ENCODE data around the gene EXOSC9. TPM values are rescaled to one million over a fixed set of nuclear protein-coding genes. Genes with fewer than 3 reads are reported as not detected.

Gene EXOSC9
- total and polyA plus RNA-seq, 2 experiments from 2014 or later: 41.9 to 44.1 TPM

DNA sequence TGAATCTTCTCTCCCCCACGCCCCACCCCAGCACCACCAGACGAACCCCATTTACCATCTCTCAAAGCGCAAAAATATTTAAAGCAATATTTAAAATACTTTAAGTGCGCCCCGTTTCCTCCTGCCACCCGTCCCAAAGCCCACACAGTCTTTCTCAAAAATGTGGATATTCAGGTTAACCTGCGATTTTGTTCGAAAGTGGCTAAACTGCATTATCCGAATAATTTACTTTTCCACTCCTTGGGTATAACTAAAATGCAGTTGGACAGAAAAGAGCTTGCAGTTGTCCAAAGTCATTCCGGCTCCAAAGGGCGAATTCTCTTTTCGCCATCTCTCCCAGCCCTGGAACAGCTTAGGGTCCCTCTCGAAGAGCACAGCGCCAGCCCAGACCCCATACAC, 36.8 kb upstream of the EXOSC9 start:
- Histone ChIP-seq H3K4me3 (peak overlapping the region; percentile 75), H3K9me3 (ENCODE audit: low read depth) (no peaks in the 10 kb centered on the region), H3F3A (ENCODE audit: insufficient read depth) (no peaks in the 10 kb centered on the region), H3K79me2 (ENCODE audit: insufficient read depth) (no peaks in the 10 kb centered on the region), H3K27me3 (replicated peaks; ENCODE audit: insufficient read depth) (peaks cover 4% of the 10 kb centered on the region; the same call in 1 of the 2 replicates), H4K20me1 (ENCODE audit: insufficient read depth) (no peaks in the 10 kb centered on the region), H2AFZ (peak overlapping the region; percentile 93), H3K36me3 (ENCODE audit: low read depth) (no peaks in the 10 kb centered on the region), H3K4me1 (ENCODE audit: insufficient read depth) (no peaks in the 10 kb centered on the region), H3K9ac (peak overlapping the region; percentile 47; the same call in 1 of the 2 replicates), H3K4me2 (ENCODE audit: unreplicated experiment) (peak overlapping the region; percentile 95), H3K27ac (no peak overlapping the region), H3K9me2 (ENCODE audit: insufficient read depth) (no peaks in the 10 kb centered on the region)
- no peak for DNase-seq
- 37 to 43% methylated on average over 14 of the region's 14 CpGs for WGBS, 2 experiments (ENCODE audit: low coverage in 1 of 2, low lambda C conversion rate in 2 of 2, missing lambda C conversion rate in 2 of 2)
- peak; percentile 25 for TF ChIP-seq EZH2 (IDR thresholded peaks at IDR 0.05; ENCODE audit: insufficient read depth, poor library complexity, severe bottlenecking)
- TF ChIP-seq EZH2phosphoT487 (IDR thresholded peaks at IDR 0.05; ENCODE audit: insufficient read depth, low read depth): no peak
- in situ Hi-C loops (cut with MboI): no loop called here

DNA sequence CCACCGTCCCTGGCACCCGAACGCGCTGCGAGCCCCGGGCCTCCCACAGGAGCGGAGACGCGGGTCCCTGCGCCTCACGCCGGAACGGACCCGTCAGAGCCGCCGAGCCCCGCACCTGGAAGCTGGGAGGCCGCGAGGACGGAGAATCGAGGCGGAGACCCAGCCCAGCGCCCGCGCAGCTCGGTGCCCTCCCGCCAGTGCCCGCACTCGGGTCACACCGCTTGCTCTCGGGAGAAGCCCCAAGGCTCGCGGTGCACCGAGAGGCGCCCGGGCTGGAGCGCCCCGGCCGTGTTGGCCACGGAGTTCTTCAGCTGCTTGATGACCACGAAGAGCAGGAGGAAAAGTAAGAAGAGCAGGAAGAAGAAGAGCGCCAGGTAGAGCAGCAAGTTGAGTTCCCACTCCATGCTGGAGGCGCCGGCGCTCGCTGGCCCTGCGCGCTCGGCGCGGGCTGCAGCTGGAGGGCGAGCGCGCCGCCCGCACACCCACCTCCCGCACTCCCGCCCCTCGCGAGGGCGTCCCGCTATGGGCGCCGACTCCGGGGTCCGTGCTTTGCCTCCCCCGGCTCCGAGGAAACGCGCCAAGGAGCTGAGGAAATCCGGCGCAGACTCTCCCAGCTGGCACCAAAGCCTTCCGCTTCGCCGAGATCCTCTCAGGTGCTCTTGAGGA, 36.3 kb upstream of the EXOSC9 start, which contains the start of gene SMIM43:
Gene SMIM43, minus strand, starts transcription at position 463 of the 666 bp plus-strand sequence. Its CDS starts 59 bp downstream, at position 404.
- H3K4me3 ChIP-seq: peak within 1 kb of the TSS; percentile 75
- DNase-seq: peak; percentile 51
- H3K79me2 ChIP-seq (ENCODE audit: insufficient read depth): no peaks in the 10 kb centered on the region
- H2AFZ ChIP-seq: peak within 1 kb of the TSS; percentile 93
- H3K27me3 ChIP-seq (replicated peaks; ENCODE audit: insufficient read depth): peaks cover 4% of the 10 kb centered on the region; the same call in 1 of the 2 replicates
- H3K9me3 ChIP-seq (ENCODE audit: low read depth): no peaks in the 10 kb centered on the region
- no peaks in the 10 kb centered on the region for H3K36me3 ChIP-seq (ENCODE audit: low read depth)
- no peaks in the 10 kb centered on the region for H3K4me1 ChIP-seq (ENCODE audit: insufficient read depth)
- no peaks in the 10 kb centered on the region for H3K9me2 ChIP-seq (ENCODE audit: insufficient read depth)
- peak within 1 kb of the TSS; percentile 95 for H3K4me2 ChIP-seq (ENCODE audit: unreplicated experiment)
- H3K27ac ChIP-seq: no peak within 1 kb of the TSS
- 2 to 5% methylated on average over 47 to 57 of the region's 75 CpGs for WGBS, 2 experiments (ENCODE audit: low coverage in 1 of 2, low lambda C conversion rate in 2 of 2, missing lambda C conversion rate in 2 of 2)
- no peaks in the 10 kb centered on the region for H4K20me1 ChIP-seq (ENCODE audit: insufficient read depth)
- H3K9ac ChIP-seq: peak within 1 kb of the TSS; percentile 47
- in situ Hi-C loops (cut with MboI): no loop called here
- H3F3A ChIP-seq (ENCODE audit: insufficient read depth): no peaks in the 10 kb centered on the region
- TF ChIP-seq EZH2phosphoT487 (IDR thresholded peaks at IDR 0.05; ENCODE audit: insufficient read depth, low read depth) (no peak), EZH2 (IDR thresholded peaks at IDR 0.05; ENCODE audit: insufficient read depth, poor library complexity, severe bottlenecking) (no peak)

DNA sequence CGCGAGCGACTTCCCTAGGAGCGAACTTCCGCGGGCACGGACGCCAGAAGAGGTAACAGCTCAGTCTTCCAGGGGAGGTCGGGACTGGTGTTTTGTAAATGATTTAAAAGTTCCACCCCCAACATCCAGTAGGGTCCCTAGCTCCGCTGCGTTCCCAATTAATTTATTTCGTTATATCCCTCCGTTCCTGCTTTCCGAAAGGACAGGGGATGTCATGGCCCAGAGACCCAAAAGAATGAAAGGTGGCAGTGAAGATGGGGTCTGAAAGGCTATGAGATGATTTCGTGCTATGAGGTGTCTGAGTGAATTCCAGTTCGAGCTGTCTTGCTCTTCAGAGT, 35.8 kb upstream of the EXOSC9 start:
- Histone ChIP-seq H3K9me2 (ENCODE audit: insufficient read depth) (no peaks in the 10 kb centered on the region), H3K4me3 (peak overlapping the region; percentile 75), H3K27me3 (replicated peaks; ENCODE audit: insufficient read depth) (peaks cover 4% of the 10 kb centered on the region; the same call in 1 of the 2 replicates), H3K4me2 (ENCODE audit: unreplicated experiment) (peak overlapping the region; percentile 95), H3K9me3 (ENCODE audit: low read depth) (no peaks in the 10 kb centered on the region), H3K79me2 (ENCODE audit: insufficient read depth) (no peaks in the 10 kb centered on the region), H2AFZ (peak overlapping the region; percentile 93), H4K20me1 (ENCODE audit: insufficient read depth) (no peaks in the 10 kb centered on the region), H3K27ac (no peak overlapping the region), H3K4me1 (ENCODE audit: insufficient read depth) (no peaks in the 10 kb centered on the region), H3K9ac (peak overlapping the region; percentile 47), H3K36me3 (ENCODE audit: low read depth) (no peaks in the 10 kb centered on the region), H3F3A (ENCODE audit: insufficient read depth) (no peaks in the 10 kb centered on the region)
- in situ Hi-C loops (cut with MboI): no loop called here
- TF ChIP-seq EZH2 (IDR thresholded peaks at IDR 0.05; ENCODE audit: insufficient read depth, poor library complexity, severe bottlenecking): no peak
- TF ChIP-seq EZH2phosphoT487 (IDR thresholded peaks at IDR 0.05; ENCODE audit: insufficient read depth, low read depth): no peak
- 9 to 10% methylated on average over 16 of the region's 16 CpGs for WGBS, 2 experiments (ENCODE audit: low coverage in 1 of 2, low lambda C conversion rate in 2 of 2, missing lambda C conversion rate in 2 of 2)
- DNase-seq: no peak

DNA sequence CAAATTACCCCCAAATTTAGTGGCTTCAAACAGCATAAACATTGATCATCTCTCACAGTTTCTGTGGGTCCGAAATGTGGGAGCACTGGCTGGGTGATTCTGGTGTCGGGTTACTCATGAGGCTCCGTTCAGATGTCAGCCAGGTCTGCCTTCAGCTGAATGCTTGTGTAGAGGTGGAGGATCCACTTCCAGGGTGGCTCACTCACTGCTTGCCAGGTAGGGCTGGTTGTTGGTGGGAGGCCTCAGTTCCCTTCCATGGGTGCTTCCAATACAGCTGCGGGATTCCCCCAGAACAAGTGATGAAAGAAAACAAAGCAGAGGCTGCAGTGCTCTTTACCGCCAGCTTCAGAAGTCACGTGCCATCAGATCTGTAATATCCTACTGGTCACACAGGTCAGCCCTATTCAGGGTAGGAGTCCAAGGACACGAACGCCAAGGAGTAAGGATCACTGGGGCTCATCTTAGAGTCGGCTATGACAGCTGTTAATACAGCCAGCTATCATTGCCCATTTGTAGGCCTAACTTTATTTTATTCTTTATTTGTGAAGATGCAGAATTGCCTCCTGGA, 35.1 kb upstream of the EXOSC9 start:
- Histone ChIP-seq H3K4me3 (no peak overlapping the region), H3K27me3 (replicated peaks; ENCODE audit: insufficient read depth) (peaks cover 4% of the 10 kb centered on the region; the same call in 1 of the 2 replicates), H3K27ac (no peak overlapping the region), H2AFZ (no peak overlapping the region), H3K9ac (no peak overlapping the region), H3K4me2 (ENCODE audit: unreplicated experiment) (no peak overlapping the region), H3K9me2 (ENCODE audit: insufficient read depth) (no peaks in the 10 kb centered on the region), H3K4me1 (ENCODE audit: insufficient read depth) (no peaks in the 10 kb centered on the region), H3K36me3 (ENCODE audit: low read depth) (no peaks in the 10 kb centered on the region), H3F3A (ENCODE audit: insufficient read depth) (no peaks in the 10 kb centered on the region), H4K20me1 (ENCODE audit: insufficient read depth) (no peaks in the 10 kb centered on the region), H3K9me3 (ENCODE audit: low read depth) (no peaks in the 10 kb centered on the region), H3K79me2 (ENCODE audit: insufficient read depth) (no peaks in the 10 kb centered on the region)
- in situ Hi-C loops (cut with MboI): no loop called here
- DNase-seq: no peak
- TF ChIP-seq EZH2phosphoT487 (IDR thresholded peaks at IDR 0.05; ENCODE audit: insufficient read depth, low read depth): no peak
- TF ChIP-seq EZH2 (IDR thresholded peaks at IDR 0.05; ENCODE audit: insufficient read depth, poor library complexity, severe bottlenecking): no peak
- 92% methylated on average over 9 of the region's 9 CpGs for WGBS, 2 experiments (ENCODE audit: low coverage in 1 of 2, low lambda C conversion rate in 2 of 2, missing lambda C conversion rate in 2 of 2)

Measured in GM23248 (cell line).